NCI-H1694 (cell line): ENCODE measurements around the gene VAV2.

Experiments used
- DNase-seq: peaks from one replicate; lab custom pipeline; 2025; lab: John Stamatoyannopoulos, UW

VAV2 gene

DNA sequence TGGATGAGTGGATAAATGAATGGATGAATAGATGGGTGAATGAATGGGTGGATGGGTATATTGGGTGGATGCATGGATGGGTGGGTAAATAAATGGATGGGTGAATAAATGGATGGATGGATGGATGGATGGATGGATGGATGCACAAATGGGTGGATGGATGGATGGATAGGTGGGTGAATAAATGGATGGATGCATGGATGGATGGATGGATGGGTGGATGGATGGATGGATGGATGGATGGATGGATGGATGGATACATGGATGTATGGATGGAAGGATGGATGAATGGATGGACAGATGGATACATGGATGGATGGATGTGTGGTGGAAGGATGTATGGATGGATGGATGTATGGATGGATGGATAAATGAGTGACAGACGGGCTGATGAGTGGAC lies 140.4 kb downstream of the VAV2 start:
- DNase-seq: no peak

DNA sequence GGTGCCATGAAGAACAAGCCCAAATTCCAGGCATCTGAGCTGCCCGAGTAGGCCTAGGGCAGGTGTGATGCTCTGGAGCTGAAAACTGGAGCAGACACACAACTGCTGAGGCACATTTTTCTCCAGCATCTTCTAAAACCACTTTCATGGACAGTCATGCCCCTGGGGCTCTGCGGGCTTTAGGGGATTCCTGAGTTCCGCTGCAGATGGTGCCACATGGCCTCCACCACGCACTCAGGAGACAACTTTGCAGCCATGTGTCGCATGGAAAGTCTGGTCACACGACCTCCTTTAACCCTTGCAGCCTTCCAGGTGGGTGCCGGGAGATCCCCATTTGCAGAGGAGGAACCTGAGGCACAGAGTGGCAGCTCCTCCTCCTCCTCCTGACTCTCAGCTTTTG lies 141.2 kb downstream of the VAV2 start:
- no peak for DNase-seq

DNA sequence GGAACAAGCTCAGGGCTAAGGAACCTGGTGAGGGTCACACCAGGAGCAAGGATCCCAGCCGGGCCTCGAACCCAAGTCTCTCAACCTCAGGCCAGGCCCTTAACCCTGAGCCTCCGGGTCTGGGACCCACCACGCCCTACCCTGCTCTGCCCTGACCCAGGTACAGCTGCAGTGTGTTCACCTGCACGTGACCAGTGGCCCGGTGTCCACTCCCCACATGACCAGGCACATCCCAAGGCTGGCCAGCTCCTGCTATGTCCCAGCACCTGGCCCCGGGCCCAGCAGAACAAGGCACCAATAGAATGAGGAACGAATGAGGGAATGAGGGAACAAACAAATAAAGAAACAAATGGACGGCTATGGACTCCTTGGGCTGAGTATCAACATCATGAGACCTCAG lies 142.0 kb downstream of the VAV2 start:
- DNase-seq: no peak

DNA sequence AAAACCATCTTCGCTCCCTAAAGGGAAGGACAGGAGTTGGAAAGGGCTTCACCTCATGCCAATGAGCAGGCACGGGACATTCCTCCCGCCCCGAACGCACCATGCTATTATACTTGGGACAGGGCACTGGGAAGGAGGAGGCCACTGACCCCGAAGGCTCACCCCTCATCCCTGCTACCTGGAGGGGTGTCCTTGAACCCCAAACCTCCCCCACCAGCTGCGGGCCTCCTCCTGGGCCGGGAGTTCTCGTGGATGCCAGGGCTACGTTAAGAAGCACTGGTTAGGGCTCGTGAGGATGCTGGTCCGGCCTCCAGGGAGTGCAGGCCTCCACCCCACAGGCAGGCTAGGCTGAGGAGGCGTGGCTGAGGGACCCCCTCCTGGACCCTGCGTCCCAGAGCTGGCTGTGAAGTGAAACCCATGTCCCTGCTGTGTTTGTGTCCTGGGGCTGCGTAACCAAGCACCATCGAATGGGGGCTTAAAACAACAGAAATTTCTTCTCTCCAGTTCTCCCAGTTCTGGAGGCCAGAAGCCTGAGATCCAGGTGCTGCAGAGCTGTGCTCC lies 142.9 kb downstream of the VAV2 start:
- no peak for DNase-seq

- peak; percentile 57 for DNase-seq
These were observed 143.5 kb downstream of the VAV2 start for GRCh38 chr9:133848471-133849109.

- no peak for DNase-seq
These were observed 145.5 kb downstream of the VAV2 start for GRCh38 chr9:133846483-133847090.

GRCh38 chr9:133845440-133845839 lies 146.7 kb downstream of the VAV2 start:
- DNase-seq: no peak

- DNase-seq: no peak
These were observed 147.2 kb downstream of the VAV2 start for GRCh38 chr9:133844881-133845410.

DNA sequence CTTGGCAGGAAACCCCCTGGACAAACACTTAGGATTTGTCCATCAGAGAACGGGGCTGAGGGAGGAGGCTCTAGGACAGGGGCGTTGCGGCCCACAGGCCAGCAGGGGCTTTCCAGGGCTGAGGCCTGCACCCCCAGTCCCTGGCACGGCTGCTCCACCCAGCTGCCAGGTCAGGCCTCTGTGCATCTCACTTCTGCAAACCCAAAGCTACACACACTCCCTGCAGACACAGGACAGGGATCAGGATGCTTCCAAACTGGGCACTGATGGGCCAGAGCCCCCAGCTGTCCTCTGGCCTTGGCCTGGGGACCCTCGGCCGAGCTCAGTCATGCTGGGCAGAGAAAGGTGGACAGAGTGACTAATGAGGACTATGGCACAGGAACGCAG lies 147.7 kb downstream of the VAV2 start:
- DNase-seq: no peak

GRCh38 chr9:133843751-133844397 lies 148.2 kb downstream of the VAV2 start:
- DNase-seq: no peak

DNA sequence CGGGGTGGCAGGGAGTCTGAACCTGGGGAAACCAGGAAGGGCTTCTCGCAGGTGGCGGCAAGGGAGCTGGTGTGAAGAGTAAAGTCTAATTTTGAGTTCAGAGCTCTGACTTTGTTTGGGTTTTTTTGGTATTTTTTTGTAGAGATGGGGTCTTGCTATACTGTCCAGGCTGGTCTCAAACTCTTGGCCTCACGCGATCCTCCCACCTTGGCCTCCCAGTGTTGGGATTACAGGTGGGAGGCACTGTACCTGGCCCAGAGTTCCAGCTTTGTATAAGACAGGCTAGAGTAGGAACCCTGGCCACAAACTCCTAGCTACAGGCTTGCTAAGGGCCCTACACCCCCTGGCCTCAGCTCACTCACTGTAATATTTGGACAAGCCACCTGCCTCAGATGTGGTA lies 148.9 kb downstream of the VAV2 start:
- no peak for DNase-seq

- DNase-seq: peak; percentile 73
These were observed 149.3 kb downstream of the VAV2 start for GRCh38 chr9:133842721-133843227.

GRCh38 chr9:133842174-133842573 lies 149.9 kb downstream of the VAV2 start:
- DNase-seq: no peak

DNA sequence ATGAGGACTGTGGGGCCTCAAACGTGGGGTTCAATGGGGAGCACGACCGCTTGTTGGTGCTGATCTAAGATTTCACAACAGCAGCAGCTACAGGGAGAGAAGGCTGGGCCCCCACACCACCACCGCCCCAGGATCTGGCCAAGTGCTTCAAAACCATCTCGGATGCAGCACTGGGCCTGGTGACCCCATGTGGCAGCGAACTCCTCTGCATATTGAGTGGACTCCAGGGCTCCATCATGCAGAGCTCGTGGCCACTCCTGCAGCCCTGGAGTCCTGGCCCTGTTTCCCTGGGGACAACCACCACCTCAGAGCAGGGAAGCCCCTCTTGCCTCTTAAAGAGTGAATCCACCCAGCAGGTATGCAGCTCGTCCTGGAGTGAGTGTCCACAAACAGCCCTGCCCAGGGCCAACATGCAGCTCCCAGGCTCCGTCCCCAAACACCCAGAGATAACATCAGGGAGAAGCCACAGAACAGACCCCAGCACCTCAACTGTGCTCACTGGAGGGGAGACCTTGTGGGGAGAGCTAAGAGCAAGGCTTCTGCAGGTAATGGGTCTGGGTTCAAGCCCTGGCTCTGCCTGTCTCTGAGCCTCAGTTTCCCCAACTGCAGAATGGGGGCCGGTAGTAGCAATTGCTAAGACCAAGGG lies 150.8 kb downstream of the VAV2 start:
- DNase-seq: no peak

GRCh38 chr9:133839822-133840329 lies 152.2 kb downstream of the VAV2 start:
- DNase-seq: no peak

- no peak for DNase-seq
These were observed 153.1 kb downstream of the VAV2 start for GRCh38 chr9:133838859-133839507.

DNA sequence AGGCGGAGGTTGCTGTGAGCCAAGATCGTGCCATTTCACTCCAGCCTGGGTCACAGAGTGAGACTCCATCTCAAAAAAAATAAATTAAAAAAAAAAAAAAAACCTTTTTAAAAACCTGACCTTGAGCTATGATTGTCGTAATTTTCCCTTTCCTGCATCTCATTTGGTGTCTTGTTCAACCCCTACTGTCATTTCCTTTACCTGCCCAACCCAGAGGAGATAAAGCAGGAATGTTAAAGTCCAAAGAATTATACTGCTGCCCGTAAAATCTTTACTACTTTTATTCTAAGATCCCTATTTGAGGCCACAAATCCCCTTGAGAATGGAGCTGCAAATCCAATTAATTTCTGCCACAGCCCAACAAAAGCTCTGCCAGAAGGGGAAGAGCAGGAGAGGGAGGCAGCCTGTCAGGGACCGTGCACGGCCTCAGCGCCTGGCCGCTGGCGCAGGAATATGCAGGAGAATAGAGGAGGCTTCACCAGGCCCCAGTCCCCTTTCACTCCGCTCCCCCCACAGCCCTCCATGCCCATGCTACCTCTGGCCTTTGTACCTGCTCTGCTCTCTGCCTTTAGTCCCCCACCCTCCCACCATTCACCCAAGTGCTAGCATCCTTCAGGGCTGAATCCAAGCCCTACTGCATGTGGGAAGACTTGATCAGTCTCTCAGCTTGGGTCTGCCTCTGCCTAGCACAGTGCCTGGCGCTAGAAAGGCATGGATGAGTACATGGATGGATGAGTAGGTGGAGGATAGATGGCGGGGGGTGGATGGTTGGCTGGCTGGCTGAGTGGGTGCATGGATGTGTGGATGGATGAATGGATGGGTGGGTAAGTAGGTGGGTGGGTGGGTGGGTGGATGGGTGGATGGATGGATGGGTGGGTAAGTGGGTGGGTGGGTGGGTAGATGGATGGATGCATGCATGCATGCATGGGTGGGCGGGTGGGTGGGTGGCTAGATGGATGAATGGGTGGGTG lies 154.2 kb downstream of the VAV2 start:
- no peak for DNase-seq

GRCh38 chr9:133836818-133837217 lies 155.3 kb downstream of the VAV2 start:
- no peak for DNase-seq

GRCh38 chr9:133836001-133836758 lies 155.9 kb downstream of the VAV2 start:
- no peak for DNase-seq
